GM15510 (cell line): ENCODE data around the gene ZC3H12D.

Source experiments
- POLR2A ChIP-seq: IDR thresholded peaks from 3 replicates; pipeline ENCODE4 v1.6.1; 2011; ENCODE audit warnings: borderline replicate concordance; ENCODE audit not compliant: insufficient read length; ENCODE audit errors: extremely low read depth

The ZC3H12D gene

DNA sequence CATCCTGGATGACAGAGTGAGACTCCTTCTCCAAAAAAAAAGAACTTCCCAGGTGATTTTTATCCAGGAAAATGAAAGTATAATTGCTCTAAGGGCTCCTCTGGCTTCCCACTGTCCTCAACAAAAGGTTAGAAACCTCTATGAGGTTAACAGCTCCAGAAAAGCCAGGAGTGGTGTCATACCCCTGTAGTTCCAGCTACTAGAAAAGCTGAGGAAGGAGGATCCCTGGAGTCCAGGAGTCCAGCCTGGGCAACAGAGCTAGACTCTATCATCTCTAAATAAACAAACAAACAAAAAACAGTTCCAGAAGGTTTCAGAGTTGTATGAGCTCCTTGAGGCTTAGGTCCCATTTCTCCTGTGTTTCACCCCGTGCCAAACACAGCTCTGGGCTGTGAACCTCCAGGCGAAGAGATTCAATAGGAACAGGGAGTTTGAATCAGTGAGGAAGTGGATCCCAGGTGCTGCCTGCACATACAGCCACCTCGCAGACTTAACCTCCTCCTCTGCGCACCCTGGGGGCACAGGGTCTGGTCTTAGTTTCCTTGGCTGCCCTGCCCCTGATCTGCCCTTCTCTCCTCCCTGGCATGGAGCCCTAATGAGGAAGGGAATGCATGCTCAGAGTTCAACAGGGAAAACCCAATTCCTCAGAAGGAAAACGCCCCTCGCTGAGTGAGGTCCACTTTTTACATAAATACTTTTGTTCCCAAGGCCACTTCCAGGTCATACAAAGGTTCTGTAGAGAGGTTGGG is 31.0 kb downstream of the ZC3H12D start:
- no peak for TF ChIP-seq POLR2A

DNA sequence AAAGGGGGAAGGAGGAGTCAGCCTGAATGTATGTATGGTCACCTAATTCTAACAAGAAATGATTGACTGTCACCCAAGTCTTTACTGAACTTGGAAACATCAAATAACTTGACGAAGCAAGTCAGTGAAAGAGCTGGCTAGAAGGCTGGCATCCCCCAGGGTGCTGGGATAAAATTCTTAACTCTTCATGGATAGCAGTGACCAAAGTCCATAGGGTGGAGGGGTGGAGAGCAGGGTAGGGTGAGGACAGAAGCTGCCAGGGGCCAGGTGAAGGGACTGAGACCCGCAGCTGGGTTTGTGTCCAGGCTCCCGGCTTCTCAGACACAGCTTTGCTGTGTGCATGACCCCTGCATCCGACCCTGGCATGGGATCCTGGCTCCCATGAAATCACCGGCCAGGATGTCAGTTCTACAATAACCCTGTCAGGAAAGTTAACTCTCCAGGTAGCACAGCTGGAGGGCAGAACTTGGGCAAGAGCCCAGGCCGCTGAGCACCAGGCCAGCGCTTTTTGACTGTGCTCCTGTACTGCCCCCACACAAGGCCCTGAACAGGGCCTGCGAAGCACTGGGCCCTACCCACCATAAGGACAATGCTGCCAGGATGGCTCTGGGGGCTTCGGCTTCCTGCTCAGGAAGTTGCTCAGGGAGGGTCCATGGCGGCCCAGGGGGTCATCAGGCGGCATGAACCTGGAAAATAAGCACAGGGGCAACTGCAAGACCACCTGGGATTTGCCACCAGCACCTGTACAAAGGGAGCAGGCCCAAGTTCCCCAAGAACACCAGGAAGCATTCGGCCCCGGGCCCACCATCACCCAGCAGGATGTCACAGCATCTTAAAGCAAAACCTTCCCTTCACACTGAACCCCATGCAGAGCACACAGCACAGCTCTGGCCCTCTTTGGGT is 32.5 kb downstream of the ZC3H12D start:
- TF ChIP-seq POLR2A: no peak

DNA sequence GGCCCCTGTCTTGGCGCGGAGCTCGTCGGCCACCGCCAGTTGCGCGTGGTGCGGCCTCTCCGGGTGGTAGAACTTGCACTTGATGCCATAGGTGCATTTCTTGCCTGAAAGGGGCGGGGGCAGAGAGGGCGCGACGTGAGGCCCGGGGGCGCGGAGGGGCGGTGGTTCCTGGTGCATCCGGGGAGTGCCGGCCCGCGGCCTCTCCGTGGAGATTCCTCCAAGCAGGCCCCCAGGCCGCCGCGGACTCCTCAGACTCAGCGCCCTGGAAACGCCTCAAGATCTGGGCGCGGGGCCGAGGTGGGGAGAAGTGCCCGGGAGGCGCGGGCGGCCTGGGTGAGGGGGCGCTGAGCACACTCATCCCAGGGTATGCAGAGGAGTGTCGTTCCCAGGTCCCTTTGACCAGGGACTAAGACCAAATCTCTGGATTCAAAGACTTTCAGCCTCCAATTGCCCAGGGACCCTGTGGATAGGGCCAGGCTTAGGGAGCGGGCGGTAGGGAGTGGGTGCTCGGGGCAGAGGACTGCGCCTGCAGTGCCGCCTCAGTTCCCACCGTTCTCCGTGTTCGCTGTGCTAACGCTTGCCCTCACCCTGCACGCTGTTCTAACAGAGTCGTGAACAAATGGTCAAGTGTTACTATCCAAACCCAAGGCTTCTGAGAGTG is 33.3 kb downstream of the ZC3H12D start:
- TF ChIP-seq POLR2A: no peak

DNA sequence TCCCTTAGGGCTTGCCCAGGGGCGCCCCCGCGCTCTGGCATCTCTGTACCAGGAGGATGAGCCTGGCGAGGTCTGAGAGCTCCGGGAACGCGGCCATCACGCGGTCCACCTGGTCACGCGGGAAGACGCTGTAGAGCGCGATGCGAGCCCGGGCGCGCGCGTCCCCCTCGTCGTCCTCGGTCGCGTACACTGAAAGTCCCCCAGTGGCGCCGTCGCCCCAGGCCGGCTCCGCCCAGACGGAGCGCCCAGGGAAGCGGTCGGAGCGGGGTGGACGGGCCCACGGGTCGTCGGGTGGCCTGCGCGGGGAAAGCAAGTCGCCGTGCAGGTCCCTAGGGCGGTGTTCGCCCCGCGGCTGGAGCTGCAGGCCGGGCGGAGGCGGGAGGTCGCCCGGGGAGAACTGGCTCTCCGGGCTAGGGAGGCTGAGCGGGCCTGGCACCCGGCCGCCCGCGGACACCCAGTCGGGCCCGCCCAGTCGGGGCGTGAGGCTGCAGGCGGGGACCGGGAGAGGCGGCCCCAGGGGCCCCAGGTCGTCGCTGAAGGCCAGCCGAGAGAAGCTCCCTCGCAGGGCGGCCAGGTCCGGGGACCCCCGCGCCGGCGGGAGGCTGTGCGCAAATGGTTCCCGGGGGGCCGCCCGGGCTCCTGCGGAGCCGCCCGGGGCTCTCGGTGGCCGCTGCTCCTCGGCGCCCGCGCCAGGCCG is 34.0 kb downstream of the ZC3H12D start:
- TF ChIP-seq POLR2A: no peak

DNA sequence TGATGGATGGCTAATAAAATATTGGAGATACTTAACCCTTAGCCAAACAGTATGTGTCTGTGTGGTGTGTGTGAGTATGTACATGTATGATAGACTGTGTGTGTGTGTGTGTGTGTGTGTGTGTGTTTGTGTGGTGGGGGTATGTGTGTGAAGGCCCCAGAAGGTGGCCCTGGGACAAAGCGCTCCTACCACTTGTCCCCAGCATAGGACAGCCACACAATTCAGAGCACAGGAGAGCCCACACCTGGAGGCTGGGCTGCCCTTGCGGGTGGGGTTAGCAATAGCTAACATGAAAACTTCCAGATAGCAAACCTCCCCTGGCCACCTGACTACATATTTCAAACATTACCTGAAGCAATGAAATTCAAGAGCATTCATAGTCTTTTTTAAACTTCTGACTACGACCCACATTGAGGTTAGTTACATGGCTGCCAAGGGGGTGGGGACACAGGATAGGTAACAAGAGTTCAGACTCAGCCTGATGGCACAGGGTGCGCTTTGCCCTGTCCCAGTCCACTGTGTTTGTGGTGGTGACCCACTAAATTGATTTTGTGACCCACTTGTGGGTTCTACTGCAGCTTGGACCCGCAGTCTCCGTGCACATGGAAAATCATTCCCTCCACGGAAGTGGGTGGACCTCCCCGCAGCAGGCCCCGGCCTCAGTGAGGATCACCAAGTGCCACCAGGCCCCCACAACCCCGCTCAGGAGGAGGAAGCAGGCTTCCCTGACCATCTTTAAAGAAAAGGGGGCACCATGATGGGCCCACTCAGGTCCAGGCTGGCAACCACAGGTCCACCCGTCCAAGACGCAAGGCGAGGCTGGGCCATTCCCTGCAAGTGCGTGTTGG is 34.8 kb downstream of the ZC3H12D start:
- no peak for TF ChIP-seq POLR2A

DNA sequence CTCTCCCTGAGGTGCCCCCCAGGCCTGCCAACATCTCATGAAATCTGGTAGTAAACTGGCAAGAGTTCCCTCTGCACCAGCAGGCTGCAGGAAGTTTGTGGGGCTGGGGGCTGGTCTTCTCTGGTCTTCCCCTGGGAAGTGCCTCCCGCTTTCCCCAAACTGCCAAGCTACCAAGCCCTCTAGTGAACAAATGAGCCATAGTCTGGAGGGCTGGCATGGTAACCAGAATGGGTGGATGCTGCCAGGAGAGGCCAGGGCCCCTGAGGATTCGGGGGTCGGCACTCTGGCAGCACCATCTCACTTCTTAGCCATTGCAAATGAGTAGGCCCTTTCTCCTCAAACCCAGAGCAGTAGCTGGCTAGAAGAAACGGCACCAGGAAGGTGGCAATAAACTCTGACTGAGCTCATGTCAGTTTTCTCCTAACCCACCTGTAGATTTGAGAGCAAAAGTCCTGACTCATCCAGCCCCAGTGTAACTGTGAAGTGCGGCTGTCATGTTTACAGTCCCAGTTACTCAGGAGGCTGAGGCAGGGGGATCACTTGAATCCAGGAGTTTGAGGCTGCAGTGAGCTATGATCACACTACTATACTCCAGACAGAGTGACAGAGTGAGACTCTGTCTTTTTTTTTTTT is 35.9 kb downstream of the ZC3H12D start:
- TF ChIP-seq POLR2A: no peak

DNA sequence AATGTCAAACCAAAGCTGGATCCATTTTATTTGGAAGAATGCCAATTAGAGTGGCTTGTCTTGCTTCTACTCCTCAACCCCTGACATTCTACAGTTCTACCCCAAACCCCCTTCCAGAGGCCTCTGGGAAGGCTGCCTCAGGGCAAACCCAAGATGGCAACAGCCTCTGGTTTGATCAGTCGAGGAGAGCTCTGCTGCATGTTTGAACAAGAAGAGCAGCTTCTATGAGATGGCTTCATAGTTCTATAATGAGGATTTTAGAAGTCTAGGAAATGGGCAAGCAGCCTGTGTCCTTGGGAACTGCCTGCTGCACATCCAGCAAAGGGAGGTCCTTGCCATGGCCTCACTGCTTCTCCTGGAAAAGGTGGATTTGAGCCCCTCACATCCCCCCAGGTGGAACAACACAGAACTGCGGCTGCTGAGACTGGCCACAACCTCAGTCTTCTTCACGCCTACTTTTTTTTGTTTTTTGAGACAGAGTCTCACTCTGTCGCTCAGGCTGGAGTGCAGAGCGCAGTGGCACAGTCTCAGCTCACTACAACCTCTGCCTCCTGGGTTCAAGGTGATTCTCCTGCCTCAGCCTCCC is 37.9 kb downstream of the ZC3H12D start:
- TF ChIP-seq POLR2A: no peak

DNA sequence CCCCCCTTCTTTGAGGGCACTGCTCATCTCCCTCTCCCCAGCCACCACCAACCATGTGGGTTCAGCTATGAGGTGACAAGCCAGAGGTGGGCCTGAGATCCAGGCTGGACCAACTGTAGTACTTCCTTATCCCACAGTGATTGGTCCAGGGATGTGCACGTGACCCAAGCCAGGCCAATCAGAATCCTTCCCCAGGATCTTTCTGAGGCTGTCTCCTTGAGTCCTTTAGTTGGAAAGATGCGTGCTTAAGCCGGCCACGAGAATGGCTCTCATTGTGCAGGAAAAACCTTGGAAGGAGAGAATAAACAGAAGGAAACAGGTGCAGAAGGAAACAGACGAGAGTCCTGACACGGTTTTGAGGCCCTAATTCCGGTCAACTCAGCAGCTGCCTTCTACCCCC is 39.2 kb downstream of the ZC3H12D start:
- TF ChIP-seq POLR2A: no peak

DNA sequence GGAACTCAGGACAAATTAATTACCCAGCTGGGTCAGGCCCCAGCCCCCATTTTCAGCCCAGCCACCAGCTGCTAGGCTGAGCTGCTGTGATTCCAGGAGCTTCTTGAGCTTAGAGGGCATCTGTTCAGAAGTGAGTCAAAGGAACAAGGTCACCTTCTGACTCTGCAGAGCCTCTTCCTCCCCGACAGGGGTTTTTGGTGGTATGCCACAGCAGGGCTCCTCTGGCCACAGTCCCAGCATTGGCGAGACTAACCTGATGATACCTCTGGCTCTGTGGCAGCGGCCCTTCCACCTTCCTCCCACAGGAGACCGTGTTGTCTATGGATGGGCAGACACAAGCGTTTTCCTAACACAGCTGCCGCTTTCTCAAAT is 39.7 kb downstream of the ZC3H12D start:
- no peak for TF ChIP-seq POLR2A

DNA sequence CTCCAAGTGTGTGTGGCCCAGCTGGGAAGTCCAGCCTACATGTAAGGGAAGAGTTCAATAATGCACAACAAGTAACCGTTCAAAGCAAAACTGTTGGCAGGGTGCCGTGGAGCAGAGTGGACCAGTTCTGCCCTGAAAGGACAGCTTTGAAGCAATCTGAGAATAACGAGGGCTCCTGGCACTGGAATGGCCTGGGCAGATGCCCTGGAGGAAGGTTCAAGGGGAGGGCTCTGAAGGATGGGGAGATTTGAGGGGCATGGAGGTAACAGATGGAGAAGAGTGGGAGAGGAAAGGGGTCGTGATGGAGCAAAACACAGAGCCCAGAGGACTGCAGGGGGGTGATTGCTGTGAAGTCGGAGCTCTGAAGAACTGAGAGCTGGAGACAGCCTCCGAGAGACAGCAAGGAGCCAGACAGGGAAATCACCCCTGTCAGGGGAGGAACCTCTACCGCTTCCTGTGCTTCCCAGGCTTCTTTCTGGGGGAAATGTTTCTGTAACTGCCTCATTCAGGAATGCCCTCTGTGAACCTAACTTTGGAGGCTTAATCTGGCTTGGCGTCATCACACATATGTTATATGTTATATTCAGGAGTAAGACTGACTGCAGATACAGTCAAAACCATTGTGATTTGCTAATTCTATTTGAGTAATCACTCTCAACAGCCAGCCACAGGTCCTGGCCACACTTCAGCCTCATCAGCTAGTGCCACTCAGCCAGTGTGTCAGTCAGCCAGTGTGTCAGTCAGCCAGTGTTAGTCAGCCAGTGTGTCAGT is 41.2 kb downstream of the ZC3H12D start:
- no peak for TF ChIP-seq POLR2A

DNA sequence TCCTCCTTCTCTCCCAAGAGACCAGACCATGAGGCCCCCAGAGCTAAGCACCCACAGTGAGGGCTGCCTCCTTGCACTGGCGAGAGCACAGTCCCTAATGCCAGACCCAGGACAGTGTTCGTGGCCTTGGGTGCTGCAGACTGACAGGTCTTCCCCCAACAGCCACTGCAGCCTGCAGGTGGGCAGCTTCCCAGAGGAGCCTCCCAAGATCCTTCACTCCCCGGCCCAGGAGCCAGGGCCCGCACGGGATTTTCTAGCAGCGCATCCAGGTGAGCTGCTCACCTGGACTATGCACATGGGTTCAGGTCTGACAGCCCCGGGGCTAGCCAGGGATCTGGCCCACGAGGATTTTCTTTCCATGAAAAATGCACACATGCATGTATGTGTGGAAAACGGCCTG is 43.1 kb downstream of the ZC3H12D start:
- no peak for TF ChIP-seq POLR2A
